ENCODE data around the gene TREML4.

TREML4 gene

GRCh38 chr6:41255638-41256246 is 27.6 kb downstream of the TREML4 start:
- DNase-seq: no peak

GRCh38 chr6:41256383-41256782 is 28.2 kb downstream of the TREML4 start:
- no peak for DNase-seq

GRCh38 chr6:41257369-41258195 is 29.4 kb downstream of the TREML4 start:
- DNase-seq: no peak

DNA sequence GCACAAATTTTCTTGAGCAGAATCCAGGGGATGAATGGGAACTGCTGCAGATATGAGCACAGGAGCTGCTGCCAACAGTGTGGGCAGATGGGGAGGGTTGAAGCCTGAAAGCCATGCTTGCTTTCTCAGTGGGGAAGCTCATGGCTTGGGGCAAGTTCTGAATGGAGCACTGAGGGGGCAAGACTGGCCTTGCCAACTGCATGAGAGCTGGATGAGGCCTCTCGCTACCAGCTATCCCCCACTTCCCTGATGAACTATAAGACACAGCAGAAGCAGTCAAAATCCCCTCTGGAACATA is 30.0 kb downstream of the TREML4 start:
- DNase-seq: no peak

DNA sequence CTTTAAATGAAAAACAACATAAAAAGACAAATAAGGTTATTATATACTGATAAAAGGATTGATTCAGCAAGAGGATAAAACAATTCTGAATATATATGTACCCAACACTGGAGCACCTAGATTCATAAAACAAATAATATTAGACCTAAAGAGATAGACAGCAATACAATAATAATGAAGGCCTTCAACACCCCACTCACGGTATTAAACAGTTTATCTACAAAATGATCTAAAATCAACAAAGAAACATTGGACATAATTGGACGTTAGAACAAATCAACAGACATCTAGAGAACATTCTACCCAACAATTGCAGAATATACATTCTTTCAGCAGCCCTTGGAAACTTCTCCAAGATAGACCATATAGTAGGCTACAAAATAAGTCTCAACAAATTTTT is 34.3 kb downstream of the TREML4 start:
- DNase-seq: no peak

DNA sequence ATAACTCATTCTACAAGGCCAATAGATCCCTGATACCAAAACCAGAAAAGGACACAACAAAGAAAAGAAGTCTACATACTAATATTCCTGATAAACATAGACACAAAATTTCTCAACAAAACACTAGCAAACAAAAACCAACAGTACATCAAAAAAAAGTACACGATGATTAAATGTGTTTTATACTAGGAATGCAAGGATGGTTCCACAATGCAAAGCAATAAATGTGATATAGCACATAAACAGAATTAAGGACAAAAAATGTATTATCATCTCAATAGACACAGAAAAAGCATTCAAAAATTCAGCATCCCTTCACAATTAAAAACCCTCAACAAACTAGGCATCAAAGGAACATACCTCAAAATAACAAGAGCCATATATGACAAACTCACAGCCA is 35.1 kb downstream of the TREML4 start:
- no peak for DNase-seq

DNA sequence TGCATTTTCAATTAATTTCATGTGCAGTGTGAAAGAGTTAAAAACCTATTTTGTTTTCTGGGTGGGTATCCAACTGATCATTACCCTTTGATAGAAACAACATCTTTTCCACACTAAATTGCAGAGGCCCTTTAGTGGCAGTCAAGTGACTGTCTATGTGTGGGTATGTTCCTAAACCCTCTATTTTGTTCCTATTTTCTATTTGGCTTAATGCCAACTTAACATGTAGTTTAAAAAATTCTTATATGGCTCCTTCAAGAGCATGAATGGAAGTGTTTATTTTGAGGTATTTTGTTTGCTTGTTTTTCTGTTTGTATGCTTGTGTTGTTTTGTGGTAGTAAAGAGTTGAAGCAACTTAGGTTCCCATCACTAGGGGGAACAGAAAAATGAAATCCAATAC is 38.4 kb downstream of the TREML4 start:
- no peak for DNase-seq

DNA sequence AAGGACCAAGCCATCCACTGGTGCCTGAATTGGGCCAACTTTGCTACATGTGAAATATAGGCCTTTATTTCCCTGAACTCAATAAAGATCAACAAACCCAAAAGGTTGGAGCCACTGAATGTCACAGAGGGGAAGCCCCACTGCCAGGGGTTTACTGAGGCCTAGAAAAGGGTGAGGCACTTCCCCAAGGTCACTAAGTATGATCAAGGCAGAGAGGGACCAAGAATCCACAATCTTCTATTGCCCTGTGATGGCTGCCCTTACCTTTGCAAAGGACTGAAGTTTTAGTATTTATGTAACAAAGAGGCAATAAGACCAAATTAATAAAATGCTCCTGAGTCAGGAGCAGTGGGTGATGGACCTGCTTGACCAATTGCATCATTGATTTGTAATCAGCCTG is 40.3 kb downstream of the TREML4 start:
- no peak for DNase-seq

GRCh38 chr6:41269166-41269565 is 41.0 kb downstream of the TREML4 start:
- DNase-seq: no peak

DNA sequence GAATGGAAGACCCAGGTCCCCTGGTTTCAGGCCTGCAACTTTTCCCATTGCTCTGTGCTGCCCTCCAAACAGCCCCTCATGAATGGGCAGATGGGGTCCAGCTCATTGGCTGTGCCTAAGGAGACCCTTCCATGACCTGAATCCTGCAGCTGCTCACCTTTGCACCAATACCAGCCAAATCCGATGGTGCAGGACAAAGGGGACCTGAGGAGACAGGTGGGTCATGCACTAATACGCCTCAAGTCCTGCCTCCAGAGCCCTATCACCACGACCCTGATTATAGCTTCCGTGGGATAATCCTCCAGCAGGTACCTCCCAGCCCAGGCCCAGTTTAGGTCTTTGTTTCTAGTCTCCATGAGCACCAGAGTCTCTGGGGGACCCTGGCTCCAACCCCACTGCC is 41.6 kb downstream of the TREML4 start:
- DNase-seq: no peak

- DNase-seq: peak; percentile 5
Measured at GRCh38 chr6:41271901-41272395, 43.8 kb downstream of the TREML4 start.

- no peak for DNase-seq
Measured at GRCh38 chr6:41272591-41273240, 44.6 kb downstream of the TREML4 start.

DNA sequence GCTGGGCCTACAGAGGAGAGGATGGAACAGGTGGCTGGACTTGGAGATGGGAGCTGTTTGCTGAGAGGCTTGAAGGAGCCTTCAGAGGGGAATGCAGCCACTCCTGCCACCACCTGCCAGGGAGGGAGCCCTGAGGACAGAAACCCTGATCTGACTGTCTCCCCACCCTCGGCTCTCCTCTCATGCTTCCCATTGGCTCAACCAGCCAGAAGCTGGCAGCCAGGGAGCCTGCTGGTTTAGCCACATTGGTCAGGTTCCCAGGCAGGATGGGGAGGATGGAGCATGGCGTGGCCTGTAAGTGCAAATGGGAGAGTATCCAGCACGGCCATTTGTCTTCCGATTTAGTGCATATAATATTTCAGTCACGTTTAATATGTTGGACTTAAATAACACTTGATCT is 45.6 kb downstream of the TREML4 start:
- no peak for DNase-seq

- DNase-seq: no peak
Measured at GRCh38 chr6:41274256-41274655, 46.1 kb downstream of the TREML4 start.

DNA sequence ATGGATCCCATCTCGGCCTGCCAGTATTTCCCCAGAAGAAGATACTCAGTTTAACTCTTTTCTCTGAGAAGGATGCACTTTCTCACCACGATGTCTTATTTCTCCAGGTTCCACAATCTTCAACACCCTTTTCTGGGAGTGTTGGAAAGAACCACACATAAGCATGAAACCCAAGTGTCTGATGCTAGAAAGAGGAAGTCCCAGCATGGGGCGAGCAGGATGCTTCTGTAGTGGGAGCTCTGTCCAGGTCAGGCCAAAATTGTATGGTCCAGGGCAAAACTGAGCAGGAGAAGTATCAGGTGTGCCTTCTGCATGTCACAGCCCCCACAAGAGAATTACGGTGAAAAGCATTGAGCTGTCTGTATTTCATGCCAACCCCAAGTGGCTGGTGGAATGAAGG is 47.3 kb downstream of the TREML4 start:
- DNase-seq: no peak

- no peak for DNase-seq
Measured at GRCh38 chr6:41277605-41278004, 49.5 kb downstream of the TREML4 start.

DNA sequence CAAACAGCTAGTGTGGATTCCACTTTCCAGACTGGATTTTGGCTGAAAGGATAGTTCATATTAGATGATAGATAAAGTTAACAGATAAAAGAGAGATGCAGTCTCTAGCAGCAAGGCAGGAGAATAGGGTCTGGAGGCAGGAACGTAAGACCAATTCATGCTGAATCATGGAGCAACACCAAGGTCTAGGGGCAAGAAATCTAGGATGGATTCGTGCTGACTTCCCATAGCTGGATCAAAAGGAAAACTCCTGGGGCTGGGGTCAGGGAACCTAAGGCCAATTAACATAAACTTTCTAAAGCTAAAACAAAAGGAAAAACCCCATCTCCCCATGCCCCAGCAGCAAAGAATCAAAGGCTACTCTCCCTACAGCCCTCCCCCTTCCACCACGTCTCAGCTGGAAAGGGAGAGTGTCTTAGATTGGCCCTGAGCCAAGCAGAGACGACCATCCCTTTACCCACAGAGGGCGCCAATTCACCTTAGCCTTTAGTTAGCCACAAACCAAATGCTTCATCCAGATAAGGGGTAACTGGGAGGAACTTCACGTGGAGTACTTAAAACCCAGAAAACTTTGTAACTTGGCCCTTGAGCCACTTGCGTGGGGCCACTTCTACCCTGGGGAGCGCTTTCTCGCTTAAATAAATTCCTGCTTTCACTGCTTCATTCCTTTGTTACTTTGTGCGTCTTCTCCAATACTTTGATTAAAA is 50.7 kb downstream of the TREML4 start:
- peak; percentile 74 for DNase-seq

DNA sequence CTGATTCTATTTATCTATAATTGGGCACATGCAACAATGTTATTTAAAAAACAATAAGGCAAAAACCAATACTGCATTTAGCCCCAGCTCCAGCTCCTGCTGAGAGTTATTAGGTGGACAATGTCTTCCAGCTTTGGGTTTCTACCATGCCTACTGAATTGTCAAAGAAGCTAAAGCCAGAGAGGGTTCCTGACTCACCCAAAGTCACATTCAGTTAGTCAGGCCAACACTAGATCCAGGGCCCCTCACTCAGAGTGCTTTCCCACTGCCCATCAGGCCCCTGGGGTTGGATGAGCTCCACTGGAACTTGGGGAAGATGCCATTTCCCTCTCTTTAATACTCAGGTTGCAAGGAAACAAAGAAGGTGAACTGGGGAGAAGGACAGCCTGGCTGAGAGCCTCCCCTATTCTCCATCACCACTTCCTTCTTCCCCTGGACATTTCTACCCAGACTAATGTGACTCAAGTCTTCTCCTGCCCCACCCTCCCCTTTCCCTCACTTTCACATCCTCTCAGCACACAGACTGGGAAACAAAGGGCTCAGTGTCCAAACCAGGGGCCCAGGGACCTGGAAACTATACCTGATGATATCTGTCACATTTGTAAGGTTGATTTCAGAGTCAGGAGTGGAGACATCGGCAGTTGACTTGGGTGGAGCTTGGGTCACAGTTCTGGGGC is 52.4 kb downstream of the TREML4 start:
- no peak for DNase-seq

- no peak for DNase-seq
Measured at GRCh38 chr6:41283600-41283999, 55.5 kb downstream of the TREML4 start.

GRCh38 chr6:41284726-41285125 is 56.6 kb downstream of the TREML4 start:
- no peak for DNase-seq

GRCh38 chr6:41286544-41287346 is 58.6 kb downstream of the TREML4 start, which contains the start of gene TREM1:
TSS of gene TREM1 (minus strand) at chr6:41286682. CDS start at chr6:41286655, 27 bp downstream.
- no peak for DNase-seq

Data from activated CD4-positive, alpha-beta T cell treated with anti-CD3 and anti-CD28 coated beads, Interleukin-2, amount 50 U/mL, for 16 hours (primary cell).